Colonic mucosa (tissue), 4 donors: ENCODE data around the gene MYO3A. TPM values are rescaled to one million over a fixed set of nuclear protein-coding genes. Genes with fewer than 3 reads are reported as not detected.

Experiments used
- DNase-seq: peaks from one replicate; pipeline ENCODE4 v3.0.0-alpha.2; 2020
- H3K27ac ChIP-seq: fragments of 200-600 bp; one replicate; pipeline ENCODE4 v1.8.0; 2021
- H3K27me3 ChIP-seq: fragments of 200-600 bp; one replicate; pipeline ENCODE4 v1.8.0; 2021
- H3K36me3 ChIP-seq: fragments of 200-600 bp; one replicate; pipeline ENCODE4 v1.8.0; 2021
- H3K4me1 ChIP-seq: fragments of 200-600 bp; one replicate; pipeline ENCODE4 v1.8.0; 2021; ENCODE audit warnings: mild to moderate bottlenecking
- H3K4me3 ChIP-seq: fragments of 200-600 bp; one replicate; pipeline ENCODE4 v1.8.0; 2021
- H3K9ac ChIP-seq, 2 donors: one replicate each; pipeline ENCODE4 v1.7.0; 2013; ENCODE audit warnings: control low read depth in 2 of 2, low read depth in 2 of 2, low read length in 2 of 2
- H3K9me3 ChIP-seq: fragments of 200-600 bp; one replicate; pipeline ENCODE4 v1.8.0; 2021
- CTCF ChIP-seq: fragments of 200-600 bp; IDR thresholded peaks from one replicate; pipeline ENCODE4 v1.8.0; 2022; ENCODE audit warnings: antibody characterized with exemption, mild to moderate bottlenecking
- intact Hi-C: fragments of 100-400 bp; cut with DNase I; formaldehyde crosslinking; loops from one replicate; pipeline ENCODE4 v1.14.1; 2022
- total RNA-seq, 2 donors: library from RNA; stranded (reverse); fragmentation: NEBNext Ultra II Directional in 1 of 2; extraction: Animal tissue kit (Norgen Biotek cat#: 25700) in 1 of 2; gene quantifications; one replicate each; pipeline ENCODE4 v1.2.1, GENCODE V29; 2021
- donor health status: healthy.
- donor health status: DM: no; HTN: no; CAD: no.
- donor health status: DM: no; HTN: no; CAD: no.

Gene MYO3A
- total RNA-seq, 2 donors from 2014 or later: 0.37 to 1.4 TPM

GRCh38 chr10:26225322-26225721 lies 291.3 kb downstream of the MYO3A start:
- intact Hi-C loops: no loop called here
- TF ChIP-seq CTCF: no peak
- Histone ChIP-seq H3K27me3 (peaks cover 10% of the 10 kb centered on the region), H3K9ac (no peak overlapping the region), H3K36me3 (no peaks in the 10 kb centered on the region), H3K4me3 (no peak overlapping the region), H3K4me1 (no peaks in the 10 kb centered on the region), H3K9me3 (no peaks in the 10 kb centered on the region), H3K27ac (no peak overlapping the region)
- DNase-seq: no peak

- no peaks in the 10 kb centered on the region for H3K4me1 ChIP-seq
- intact Hi-C loops: no loop called here
- no peaks in the 10 kb centered on the region for H3K36me3 ChIP-seq
- H3K27ac ChIP-seq: no peak overlapping the region
- H3K4me3 ChIP-seq: no peak overlapping the region
- H3K9ac ChIP-seq: no peak overlapping the region
- no peaks in the 10 kb centered on the region for H3K9me3 ChIP-seq
- TF ChIP-seq CTCF: no peak
- no peak for DNase-seq
- no peaks in the 10 kb centered on the region for H3K27me3 ChIP-seq
These were observed 293.8 kb downstream of the MYO3A start for GRCh38 chr10:26227786-26228185.

GRCh38 chr10:26232174-26232573 lies 298.1 kb downstream of the MYO3A start:
- Histone ChIP-seq H3K27ac (no peak overlapping the region), H3K27me3 (no peaks in the 10 kb centered on the region), H3K36me3 (no peaks in the 10 kb centered on the region), H3K4me3 (no peak overlapping the region), H3K9ac (no peak overlapping the region), H3K4me1 (no peaks in the 10 kb centered on the region), H3K9me3 (no peaks in the 10 kb centered on the region)
- TF ChIP-seq CTCF: no peak
- DNase-seq: no peak
- intact Hi-C loops: no loop called here

GRCh38 chr10:26235761-26236160 lies 301.7 kb downstream of the MYO3A start:
- intact Hi-C loops: no loop called here
- Histone ChIP-seq H3K27me3 (no peaks in the 10 kb centered on the region), H3K36me3 (no peaks in the 10 kb centered on the region), H3K27ac (no peak overlapping the region), H3K9ac (no peak overlapping the region), H3K9me3 (no peaks in the 10 kb centered on the region), H3K4me3 (no peak overlapping the region), H3K4me1 (no peaks in the 10 kb centered on the region)
- no peak for DNase-seq
- no peak for TF ChIP-seq CTCF

GRCh38 chr10:26238378-26238777 lies 304.3 kb downstream of the MYO3A start:
- Histone ChIP-seq H3K9ac (no peak overlapping the region), H3K4me1 (no peaks in the 10 kb centered on the region), H3K27ac (no peak overlapping the region), H3K36me3 (no peaks in the 10 kb centered on the region), H3K9me3 (no peaks in the 10 kb centered on the region), H3K4me3 (no peak overlapping the region), H3K27me3 (no peaks in the 10 kb centered on the region)
- no peak for DNase-seq
- TF ChIP-seq CTCF: no peak
- intact Hi-C loops: no loop called here
